GM12801 (cell line): ENCODE measurements around the gene LCE1E.

Experiments
- TF ChIP-seq, protein P1 (sequence below): IDR thresholded peaks from one replicate; pipeline ENCODE4 v1.5.1; 2011; ENCODE audit warnings: control low read depth; ENCODE audit not compliant: insufficient read length; ENCODE audit errors: extremely low read depth

Gene LCE1E

DNA sequence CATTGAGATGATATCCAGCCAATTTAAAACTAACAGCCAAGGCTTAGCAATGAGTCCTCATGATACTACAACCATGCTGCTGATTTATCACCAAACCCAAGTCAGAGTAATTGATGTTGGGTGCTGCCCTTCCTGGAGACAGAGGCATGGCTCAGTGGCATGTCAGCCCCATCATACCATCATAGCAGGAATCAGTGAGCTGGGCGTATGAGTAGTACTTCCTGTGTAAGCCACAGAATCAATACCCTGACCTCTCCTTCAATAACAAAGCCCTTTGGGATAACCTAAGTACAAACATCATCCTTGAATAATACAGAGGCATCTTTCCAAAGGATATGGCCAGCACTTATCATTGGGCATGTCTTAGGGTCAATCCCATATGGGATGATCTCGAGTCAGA lies 3.0 kb upstream of the LCE1E start:
- TF ChIP-seq, protein P1, sequence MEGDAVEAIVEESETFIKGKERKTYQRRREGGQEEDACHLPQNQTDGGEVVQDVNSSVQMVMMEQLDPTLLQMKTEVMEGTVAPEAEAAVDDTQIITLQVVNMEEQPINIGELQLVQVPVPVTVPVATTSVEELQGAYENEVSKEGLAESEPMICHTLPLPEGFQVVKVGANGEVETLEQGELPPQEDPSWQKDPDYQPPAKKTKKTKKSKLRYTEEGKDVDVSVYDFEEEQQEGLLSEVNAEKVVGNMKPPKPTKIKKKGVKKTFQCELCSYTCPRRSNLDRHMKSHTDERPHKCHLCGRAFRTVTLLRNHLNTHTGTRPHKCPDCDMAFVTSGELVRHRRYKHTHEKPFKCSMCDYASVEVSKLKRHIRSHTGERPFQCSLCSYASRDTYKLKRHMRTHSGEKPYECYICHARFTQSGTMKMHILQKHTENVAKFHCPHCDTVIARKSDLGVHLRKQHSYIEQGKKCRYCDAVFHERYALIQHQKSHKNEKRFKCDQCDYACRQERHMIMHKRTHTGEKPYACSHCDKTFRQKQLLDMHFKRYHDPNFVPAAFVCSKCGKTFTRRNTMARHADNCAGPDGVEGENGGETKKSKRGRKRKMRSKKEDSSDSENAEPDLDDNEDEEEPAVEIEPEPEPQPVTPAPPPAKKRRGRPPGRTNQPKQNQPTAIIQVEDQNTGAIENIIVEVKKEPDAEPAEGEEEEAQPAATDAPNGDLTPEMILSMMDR: no peak

DNA sequence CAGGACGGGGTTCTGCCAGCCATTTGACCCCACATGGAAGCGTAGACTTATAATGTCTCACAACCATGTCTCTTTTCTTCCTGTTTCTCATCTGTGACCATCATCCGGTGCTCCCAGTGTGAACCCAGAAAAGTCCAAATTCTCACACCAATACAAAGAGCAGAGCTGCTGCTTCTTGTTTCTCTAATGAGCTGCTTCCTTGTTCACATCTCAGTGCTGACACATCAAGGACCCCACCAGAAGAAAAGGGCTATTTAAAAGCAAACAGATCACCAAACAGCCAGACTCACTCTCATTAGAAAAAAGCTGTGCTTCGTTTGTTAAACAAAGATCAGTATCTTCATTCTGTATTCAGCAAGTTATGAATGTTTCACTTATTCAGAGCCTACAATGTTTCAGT lies 9.6 kb downstream of the LCE1E start:
- TF ChIP-seq, protein P1: no peak

DNA sequence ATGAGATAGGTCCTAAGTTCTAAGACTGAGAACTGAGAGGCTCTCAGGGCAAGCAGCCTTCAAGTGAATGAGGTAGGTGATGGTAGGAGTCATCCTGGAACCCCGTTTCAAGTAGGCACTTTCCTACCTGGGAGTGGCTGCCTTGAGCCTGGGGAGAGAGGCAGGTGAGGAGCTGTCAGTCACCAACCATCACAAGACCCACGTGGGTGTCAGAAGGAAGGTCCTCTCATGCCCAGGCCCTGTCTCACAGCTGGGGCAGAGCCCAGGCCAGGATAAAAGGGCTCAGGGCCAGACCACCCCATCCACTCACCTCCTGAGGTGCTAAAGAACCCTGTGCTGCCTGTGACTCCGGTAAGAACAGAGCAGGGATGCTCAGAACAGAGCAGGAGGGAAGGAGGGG lies 10.4 kb downstream of the LCE1E start, which contains the start of gene LCE1D:
TSS of gene LCE1D (plus strand) at position 301 of the 400 bp plus-strand sequence. CDS start 1,074 bp downstream, outside the sequence.
- TF ChIP-seq, protein P1: no peak

DNA sequence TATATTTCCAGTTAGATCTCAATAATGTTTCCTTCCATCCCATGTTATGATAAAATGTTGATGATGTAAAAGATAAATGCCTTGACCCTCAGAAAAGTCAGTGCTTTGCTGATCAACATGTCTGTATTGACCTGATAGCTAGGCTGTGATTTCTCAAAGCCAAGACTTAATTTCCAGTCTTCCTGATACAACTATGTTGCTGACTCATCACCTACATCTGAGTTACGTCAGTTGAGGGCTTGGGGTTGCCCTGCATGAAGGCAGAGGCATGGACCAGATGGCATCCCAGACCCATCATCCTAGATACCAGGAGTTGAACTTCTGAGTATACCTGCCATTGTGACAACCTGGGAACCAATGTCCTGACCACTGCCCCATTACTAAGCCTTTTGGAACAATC lies 15.3 kb downstream of the LCE1E start:
- TF ChIP-seq, protein P1: no peak

DNA sequence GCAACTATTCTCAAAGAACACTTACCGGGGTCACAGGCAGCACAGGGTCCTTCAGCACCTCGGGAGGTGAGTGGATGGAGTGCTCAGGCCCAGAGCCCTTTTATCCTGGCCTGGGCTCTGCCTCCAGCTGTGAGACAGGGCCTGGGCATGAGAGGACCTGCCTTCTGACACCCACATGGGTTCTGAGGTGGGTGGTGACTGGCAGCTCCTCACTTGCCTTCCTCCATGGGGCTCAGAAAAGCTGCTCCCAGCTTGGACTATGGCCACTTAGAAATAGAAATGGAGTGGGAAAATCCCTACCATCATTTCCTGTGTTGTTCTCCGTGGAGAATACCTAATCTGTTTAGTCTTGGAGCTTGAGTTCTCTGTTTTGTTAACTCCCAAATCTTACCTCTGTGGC lies 20.5 kb downstream of the LCE1E start, which contains the start of gene LCE1C:
TSS of gene LCE1C (minus strand) at position 76 of the 400 bp plus-strand sequence. CDS start 1,173 bp downstream, outside the sequence.
- TF ChIP-seq, protein P1: no peak

DNA sequence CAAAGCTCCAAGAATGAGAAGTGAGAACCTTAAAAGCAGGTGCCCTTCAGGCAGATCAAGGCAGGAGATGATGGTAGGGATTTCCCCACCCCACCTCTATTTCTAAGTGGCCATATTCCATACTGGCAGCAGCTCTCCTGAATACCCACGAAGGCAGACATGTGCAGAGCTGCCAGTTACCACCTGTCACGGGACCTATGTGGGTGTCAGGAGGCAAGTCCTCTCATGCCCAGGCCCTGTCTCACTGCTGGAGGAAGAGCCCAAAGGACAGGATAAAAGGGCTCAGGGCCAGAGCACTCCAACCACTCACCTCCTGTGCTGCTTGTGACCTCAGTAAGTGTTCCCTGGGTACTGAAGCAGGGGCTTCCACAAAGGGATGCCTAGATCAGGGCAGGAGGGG lies 25.0 kb downstream of the LCE1E start:
- TF ChIP-seq, protein P1: no peak

DNA sequence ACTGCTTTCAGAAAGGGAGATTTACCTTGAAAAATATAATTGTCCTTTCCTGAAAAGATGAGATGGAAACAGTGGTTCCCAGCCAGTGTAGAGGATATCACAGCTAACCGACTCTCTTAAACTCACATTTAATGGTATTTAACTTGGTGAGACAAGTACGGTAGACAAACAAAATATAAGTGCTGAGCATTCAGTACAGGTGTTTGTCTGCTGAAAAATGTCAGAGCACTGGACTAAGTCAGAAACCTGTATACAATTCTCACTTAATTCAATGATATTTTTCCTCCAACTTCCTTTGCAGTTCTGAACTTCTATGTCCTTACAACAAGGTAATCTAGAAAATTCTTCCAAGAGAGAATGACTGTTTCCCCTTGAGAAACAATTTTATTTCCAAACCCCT lies 25.6 kb downstream of the LCE1E start, which contains the start of gene LCE1B:
TSS of gene LCE1B (plus strand) at position 301 of the 400 bp plus-strand sequence. CDS start 476 bp downstream, outside the sequence.
- TF ChIP-seq, protein P1: no peak

DNA sequence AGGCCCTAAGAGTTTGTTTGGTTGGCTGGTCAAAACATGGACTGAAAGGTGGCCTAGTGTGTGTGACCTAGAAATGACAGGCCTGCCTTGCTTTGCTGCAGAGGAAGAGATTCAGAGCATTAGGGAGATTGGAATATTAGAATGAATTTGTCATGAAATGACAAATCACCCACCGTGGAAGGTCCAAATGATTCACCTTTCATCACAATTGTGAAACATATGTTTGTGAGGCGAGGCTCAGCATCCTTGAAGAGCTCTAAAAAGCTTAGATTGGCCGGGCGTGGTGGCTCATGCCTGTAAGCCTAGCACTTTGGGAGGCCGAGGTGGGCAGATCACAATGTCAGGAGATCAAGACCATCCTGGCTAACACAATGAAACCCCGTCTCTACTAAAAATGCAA lies 31.3 kb downstream of the LCE1E start:
- TF ChIP-seq, protein P1: no peak
